ENCODE data around the gene GAGE2A. TPM values are rescaled to one million over a fixed set of nuclear protein-coding genes. Genes with fewer than 3 reads are reported as not detected.
"Not testable (repeated sequence)": the region's sequence is repeated elsewhere in the genome, so short reads cannot be mapped to it uniquely, and the experiment has no call there.

GAGE2A gene, protein sequence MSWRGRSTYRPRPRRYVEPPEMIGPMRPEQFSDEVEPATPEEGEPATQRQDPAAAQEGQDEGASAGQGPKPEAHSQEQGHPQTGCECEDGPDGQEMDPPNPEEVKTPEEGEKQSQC
- not detected for total RNA-seq
- not detected for polyA plus RNA-seq
- total RNA-seq: not detected

DNA sequence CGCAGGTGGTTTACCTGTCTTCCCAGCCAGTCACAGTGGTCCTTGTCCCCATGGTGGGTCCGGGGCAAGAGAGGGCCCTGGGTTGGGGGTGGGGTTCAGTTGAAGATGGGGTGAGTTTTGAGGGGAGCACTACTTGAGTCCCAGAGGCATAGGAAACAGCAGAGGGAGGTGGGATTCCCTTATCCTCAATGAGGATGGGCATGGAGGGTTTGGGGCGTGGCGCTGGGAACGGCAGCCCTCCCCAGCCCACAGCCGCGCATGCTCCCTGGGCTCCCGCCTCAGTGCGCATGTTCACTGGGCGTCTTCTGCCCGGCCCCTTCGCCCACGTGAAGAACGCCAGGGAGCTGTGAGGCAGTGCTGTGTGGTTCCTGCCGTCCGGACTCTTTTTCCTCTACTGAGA lies at the start of gene GAGE2A:
GAGE2A (plus strand) TSS at position 301 of the 400 bp plus-strand sequence. CDS start 1,155 bp downstream, outside the sequence.
- intact Hi-C loops (cut with micrococcal nuclease); CTCF ChIA-PET; H3K27me3 ChIP-seq (ENCODE audit: control insufficient read depth in 2 of 2, insufficient read depth in 2 of 2, low read length in 2 of 2); H3K4me3 ChIP-seq (ENCODE audit: low read length); H3K9me3 Mint-ChIP-seq; POLR2A ChIA-PET; ATAC-seq; H3K27ac Mint-ChIP-seq; H3K27ac ChIP-seq (ENCODE audit: low read depth, low read length); H3K36me3 ChIP-seq (ENCODE audit: control insufficient read depth in 2 of 3, insufficient read depth in 3 of 3, low read length in 3 of 3); H3K9me3 ChIP-seq (ENCODE audit: control insufficient read depth in 2 of 3, low read length in 3 of 3); H3K36me3 Mint-ChIP-seq; H3K27me3 Mint-ChIP-seq; DNase-seq; H3K4me3 Mint-ChIP-seq; H3K4me1 Mint-ChIP-seq; H3K4me1 ChIP-seq (ENCODE audit: control insufficient read depth in 2 of 2, insufficient read depth in 2 of 2, low read length in 2 of 2): not testable (repeated sequence)

- H3K27me3 Mint-ChIP-seq; ATAC-seq; H3K4me3 ChIP-seq (ENCODE audit: low read length); H3K9me3 Mint-ChIP-seq; H3K4me1 ChIP-seq (ENCODE audit: control insufficient read depth in 2 of 2, insufficient read depth in 2 of 2, low read length in 2 of 2); H3K36me3 Mint-ChIP-seq; H3K9me3 ChIP-seq (ENCODE audit: control insufficient read depth in 2 of 3, low read length in 3 of 3); H3K27ac ChIP-seq (ENCODE audit: low read depth, low read length); intact Hi-C loops (cut with micrococcal nuclease); POLR2A ChIA-PET; H3K4me1 Mint-ChIP-seq; H3K27ac Mint-ChIP-seq; DNase-seq; CTCF ChIA-PET; H3K27me3 ChIP-seq (ENCODE audit: control insufficient read depth in 2 of 2, insufficient read depth in 2 of 2, low read length in 2 of 2); H3K36me3 ChIP-seq (ENCODE audit: control insufficient read depth in 2 of 3, insufficient read depth in 3 of 3, low read length in 3 of 3); H3K4me3 Mint-ChIP-seq: not testable (repeated sequence)
Measured at GRCh38 chrX:49541433-49541832, 47.9 kb upstream of the GAGE2A start, which contains the start of gene GAGE12D. GAGE12D (plus strand) TSS chrX:49541733; CDS start chrX:49542888, 1,155 bp downstream.

- CTCF ChIA-PET; H3K4me3 Mint-ChIP-seq; H3K4me1 Mint-ChIP-seq; H3K27ac ChIP-seq (ENCODE audit: low read depth, low read length); POLR2A ChIA-PET; ATAC-seq; H3K4me3 ChIP-seq (ENCODE audit: low read length); intact Hi-C loops (cut with micrococcal nuclease); H3K36me3 Mint-ChIP-seq; DNase-seq; H3K9me3 ChIP-seq (ENCODE audit: control insufficient read depth in 2 of 3, low read length in 3 of 3); H3K27ac Mint-ChIP-seq; H3K36me3 ChIP-seq (ENCODE audit: control insufficient read depth in 2 of 3, insufficient read depth in 3 of 3, low read length in 3 of 3); H3K9me3 Mint-ChIP-seq; H3K4me1 ChIP-seq (ENCODE audit: control insufficient read depth in 2 of 2, insufficient read depth in 2 of 2, low read length in 2 of 2); H3K27me3 Mint-ChIP-seq; H3K27me3 ChIP-seq (ENCODE audit: control insufficient read depth in 2 of 2, insufficient read depth in 2 of 2, low read length in 2 of 2): not testable (repeated sequence)
Measured at GRCh38 chrX:49550989-49551388, 38.3 kb upstream of the GAGE2A start, which contains the start of gene GAGE12E. GAGE12E (plus strand) TSS chrX:49551289; CDS start chrX:49552444, 1,155 bp downstream.

DNA sequence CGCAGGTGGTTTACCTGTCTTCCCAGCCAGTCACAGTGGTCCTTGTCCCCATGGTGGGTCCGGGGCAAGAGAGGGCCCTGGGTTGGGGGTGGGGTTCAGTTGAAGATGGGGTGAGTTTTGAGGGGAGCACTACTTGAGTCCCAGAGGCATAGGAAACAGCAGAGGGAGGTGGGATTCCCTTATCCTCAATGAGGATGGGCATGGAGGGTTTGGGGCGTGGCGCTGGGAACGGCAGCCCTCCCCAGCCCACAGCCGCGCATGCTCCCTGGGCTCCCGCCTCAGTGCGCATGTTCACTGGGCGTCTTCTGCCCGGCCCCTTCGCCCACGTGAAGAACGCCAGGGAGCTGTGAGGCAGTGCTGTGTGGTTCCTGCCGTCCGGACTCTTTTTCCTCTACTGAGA lies 28.8 kb upstream of the GAGE2A start, which contains the start of gene GAGE12F:
GAGE12F (plus strand) TSS at position 301 of the 400 bp plus-strand sequence. CDS start 1,155 bp downstream, outside the sequence.
- H3K4me1 Mint-ChIP-seq; H3K36me3 ChIP-seq (ENCODE audit: control insufficient read depth in 2 of 3, insufficient read depth in 3 of 3, low read length in 3 of 3); H3K4me3 ChIP-seq (ENCODE audit: low read length): not testable (repeated sequence)

GRCh38 chrX:49568728-49569127 lies 20.6 kb upstream of the GAGE2A start:
- H3K36me3 ChIP-seq (ENCODE audit: control insufficient read depth in 2 of 3, insufficient read depth in 3 of 3, low read length in 3 of 3); H3K27me3 ChIP-seq (ENCODE audit: control insufficient read depth in 2 of 2, insufficient read depth in 2 of 2, low read length in 2 of 2); H3K4me1 ChIP-seq (ENCODE audit: control insufficient read depth in 2 of 2, insufficient read depth in 2 of 2, low read length in 2 of 2); H3K4me3 Mint-ChIP-seq; H3K4me1 Mint-ChIP-seq; H3K36me3 Mint-ChIP-seq; ATAC-seq; H3K9me3 ChIP-seq (ENCODE audit: control insufficient read depth in 2 of 3, low read length in 3 of 3); intact Hi-C loops (cut with micrococcal nuclease); H3K4me3 ChIP-seq (ENCODE audit: low read length); H3K27ac Mint-ChIP-seq; DNase-seq; POLR2A ChIA-PET; H3K9me3 Mint-ChIP-seq; H3K27me3 Mint-ChIP-seq; CTCF ChIA-PET; H3K27ac ChIP-seq (ENCODE audit: low read depth, low read length): not testable (repeated sequence)

More for the DNA sequence above, 28.8 kb upstream of the GAGE2A start, which contains the start of gene GAGE12F:
- DNase-seq; H3K27me3 Mint-ChIP-seq; CTCF ChIA-PET; intact Hi-C loops (cut with micrococcal nuclease); POLR2A ChIA-PET; H3K4me3 Mint-ChIP-seq; H3K4me1 ChIP-seq (ENCODE audit: control insufficient read depth in 2 of 2, insufficient read depth in 2 of 2, low read length in 2 of 2); H3K27ac ChIP-seq (ENCODE audit: low read depth, low read length); H3K9me3 ChIP-seq (ENCODE audit: control insufficient read depth in 2 of 3, low read length in 3 of 3); H3K27me3 ChIP-seq (ENCODE audit: control insufficient read depth in 2 of 2, insufficient read depth in 2 of 2, low read length in 2 of 2); H3K9me3 Mint-ChIP-seq; H3K36me3 Mint-ChIP-seq; H3K27ac Mint-ChIP-seq; ATAC-seq: not testable (repeated sequence)

DNA sequence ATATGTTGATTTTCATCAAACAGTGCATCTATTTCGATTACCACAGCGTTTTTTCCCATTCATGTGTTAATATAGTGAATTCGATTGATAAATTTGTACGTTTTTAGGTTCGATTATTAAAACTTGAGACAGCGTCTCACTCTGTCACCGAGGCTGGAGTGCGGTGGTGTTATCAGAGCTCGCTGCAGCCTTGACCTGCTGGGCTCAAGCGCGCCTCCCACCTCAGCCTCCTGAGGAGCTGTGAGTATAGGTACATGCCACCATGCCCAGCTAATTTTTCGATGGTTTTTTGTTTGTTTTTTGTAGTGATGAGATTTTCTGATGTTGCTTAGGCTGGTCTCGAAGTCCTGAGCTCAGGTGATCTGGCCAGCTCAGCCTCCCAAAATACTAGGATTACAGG lies 20.1 kb upstream of the GAGE2A start:
- H3K4me1 Mint-ChIP-seq; H3K36me3 Mint-ChIP-seq; H3K36me3 ChIP-seq (ENCODE audit: control insufficient read depth in 2 of 3, insufficient read depth in 3 of 3, low read length in 3 of 3); CTCF ChIA-PET; H3K27ac Mint-ChIP-seq; POLR2A ChIA-PET; DNase-seq; H3K27me3 Mint-ChIP-seq; ATAC-seq; H3K27me3 ChIP-seq (ENCODE audit: control insufficient read depth in 2 of 2, insufficient read depth in 2 of 2, low read length in 2 of 2); H3K4me3 ChIP-seq (ENCODE audit: low read length); H3K9me3 Mint-ChIP-seq; intact Hi-C loops (cut with micrococcal nuclease); H3K4me1 ChIP-seq (ENCODE audit: control insufficient read depth in 2 of 2, insufficient read depth in 2 of 2, low read length in 2 of 2); H3K27ac ChIP-seq (ENCODE audit: low read depth, low read length); H3K9me3 ChIP-seq (ENCODE audit: control insufficient read depth in 2 of 3, low read length in 3 of 3); H3K4me3 Mint-ChIP-seq: not testable (repeated sequence)

DNA sequence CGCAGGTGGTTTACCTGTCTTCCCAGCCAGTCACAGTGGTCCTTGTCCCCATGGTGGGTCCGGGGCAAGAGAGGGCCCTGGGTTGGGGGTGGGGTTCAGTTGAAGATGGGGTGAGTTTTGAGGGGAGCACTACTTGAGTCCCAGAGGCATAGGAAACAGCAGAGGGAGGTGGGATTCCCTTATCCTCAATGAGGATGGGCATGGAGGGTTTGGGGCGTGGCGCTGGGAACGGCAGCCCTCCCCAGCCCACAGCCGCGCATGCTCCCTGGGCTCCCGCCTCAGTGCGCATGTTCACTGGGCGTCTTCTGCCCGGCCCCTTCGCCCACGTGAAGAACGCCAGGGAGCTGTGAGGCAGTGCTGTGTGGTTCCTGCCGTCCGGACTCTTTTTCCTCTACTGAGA lies 19.2 kb upstream of the GAGE2A start, which contains the start of gene GAGE12G:
GAGE12G (plus strand) TSS at position 301 of the 400 bp plus-strand sequence. CDS start 1,155 bp downstream, outside the sequence.
- CTCF ChIA-PET; H3K4me1 Mint-ChIP-seq; POLR2A ChIA-PET; H3K4me1 ChIP-seq (ENCODE audit: control insufficient read depth in 2 of 2, insufficient read depth in 2 of 2, low read length in 2 of 2); H3K27ac Mint-ChIP-seq; H3K27me3 ChIP-seq (ENCODE audit: control insufficient read depth in 2 of 2, insufficient read depth in 2 of 2, low read length in 2 of 2); DNase-seq; H3K36me3 ChIP-seq (ENCODE audit: control insufficient read depth in 2 of 3, insufficient read depth in 3 of 3, low read length in 3 of 3); ATAC-seq; H3K9me3 Mint-ChIP-seq; H3K9me3 ChIP-seq (ENCODE audit: control insufficient read depth in 2 of 3, low read length in 3 of 3); intact Hi-C loops (cut with micrococcal nuclease); H3K27me3 Mint-ChIP-seq; H3K27ac ChIP-seq (ENCODE audit: low read depth, low read length); H3K4me3 Mint-ChIP-seq; H3K36me3 Mint-ChIP-seq; H3K4me3 ChIP-seq (ENCODE audit: low read length): not testable (repeated sequence)
